GM06990 (cell line): ENCODE measurements around the gene NUP210L.
"Not testable (repeated sequence)": the region's sequence is repeated elsewhere in the genome, so short reads cannot be mapped to it uniquely, and the experiment has no call there.

Experiments
- DNase-seq: peaks from one replicate; pipeline ENCODE4 v3.0.0-alpha.2; 2011; ENCODE audit not compliant: insufficient read length; ENCODE audit errors: extremely low read depth
- H3K27me3 ChIP-seq: replicated peaks from 2 replicates; pipeline ENCODE4 v1.6.0; 2011; ENCODE audit warnings: low read length; ENCODE audit not compliant: control insufficient read depth, insufficient read depth
- H3K36me3 ChIP-seq: 2 replicates; pipeline ENCODE4 v1.5.1; 2011; ENCODE audit warnings: low read length; ENCODE audit not compliant: control insufficient read depth, insufficient read depth
- H3K4me3 ChIP-seq: replicated peaks from 2 replicates; pipeline ENCODE4 v1.5.1; 2011; ENCODE audit warnings: low read depth, mild to moderate bottlenecking, control low read depth, low read length
- TF ChIP-seq, protein P1 (sequence below): IDR thresholded peaks from 2 replicates; pipeline ENCODE4 v1.5.1; 2011; ENCODE audit warnings: low read length, control low read depth, mild to moderate bottlenecking, inconsistent platforms; ENCODE audit not compliant: insufficient read depth, poor library complexity, severe bottlenecking

NUP210L gene

DNA sequence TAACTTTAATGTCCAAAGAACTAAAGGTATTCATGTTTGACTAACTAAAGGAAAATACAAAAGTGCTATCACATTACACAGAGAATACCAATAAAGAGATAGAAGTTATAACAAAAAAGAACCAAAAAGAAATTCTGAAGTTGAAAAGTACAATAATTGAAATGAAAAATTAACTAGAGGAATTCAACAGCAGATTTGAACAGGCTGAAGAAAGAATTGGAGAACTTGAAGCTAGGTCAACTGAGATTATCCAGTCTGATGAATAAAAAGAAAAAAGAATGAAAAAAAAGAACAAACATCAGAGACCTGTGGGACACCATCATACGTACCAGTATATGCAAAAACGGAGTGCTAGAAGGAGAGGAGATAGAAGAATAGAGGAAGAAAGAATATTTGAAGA, 78.5 kb downstream of the NUP210L start:
- TF ChIP-seq, protein P1, sequence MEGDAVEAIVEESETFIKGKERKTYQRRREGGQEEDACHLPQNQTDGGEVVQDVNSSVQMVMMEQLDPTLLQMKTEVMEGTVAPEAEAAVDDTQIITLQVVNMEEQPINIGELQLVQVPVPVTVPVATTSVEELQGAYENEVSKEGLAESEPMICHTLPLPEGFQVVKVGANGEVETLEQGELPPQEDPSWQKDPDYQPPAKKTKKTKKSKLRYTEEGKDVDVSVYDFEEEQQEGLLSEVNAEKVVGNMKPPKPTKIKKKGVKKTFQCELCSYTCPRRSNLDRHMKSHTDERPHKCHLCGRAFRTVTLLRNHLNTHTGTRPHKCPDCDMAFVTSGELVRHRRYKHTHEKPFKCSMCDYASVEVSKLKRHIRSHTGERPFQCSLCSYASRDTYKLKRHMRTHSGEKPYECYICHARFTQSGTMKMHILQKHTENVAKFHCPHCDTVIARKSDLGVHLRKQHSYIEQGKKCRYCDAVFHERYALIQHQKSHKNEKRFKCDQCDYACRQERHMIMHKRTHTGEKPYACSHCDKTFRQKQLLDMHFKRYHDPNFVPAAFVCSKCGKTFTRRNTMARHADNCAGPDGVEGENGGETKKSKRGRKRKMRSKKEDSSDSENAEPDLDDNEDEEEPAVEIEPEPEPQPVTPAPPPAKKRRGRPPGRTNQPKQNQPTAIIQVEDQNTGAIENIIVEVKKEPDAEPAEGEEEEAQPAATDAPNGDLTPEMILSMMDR, result no peak
- H3K4me3 ChIP-seq, result no peak overlapping the region
- no peak for DNase-seq
- no peaks in the 10 kb centered on the region for H3K27me3 ChIP-seq
- no peaks in the 10 kb centered on the region for H3K36me3 ChIP-seq

DNA sequence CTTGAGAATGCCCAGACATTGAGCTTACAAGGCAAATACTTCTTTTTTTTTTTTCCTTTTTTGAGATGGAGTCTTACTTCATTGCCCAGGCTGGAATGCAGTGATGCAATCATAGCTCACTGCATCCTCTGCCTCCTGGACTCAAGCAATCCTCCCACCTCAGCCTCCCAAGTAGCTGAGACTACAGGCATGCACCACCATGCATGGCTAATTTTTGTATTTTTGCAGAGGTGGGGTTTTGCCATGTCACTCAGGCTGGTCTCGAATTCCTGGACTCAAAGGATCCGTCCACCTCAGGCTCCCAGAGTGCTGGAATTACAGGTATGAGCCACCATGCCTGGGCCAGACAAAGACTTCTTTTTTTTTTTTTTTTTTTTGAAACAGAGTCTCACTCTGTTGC, 79.1 kb downstream of the NUP210L start:
- no peak for DNase-seq

DNA sequence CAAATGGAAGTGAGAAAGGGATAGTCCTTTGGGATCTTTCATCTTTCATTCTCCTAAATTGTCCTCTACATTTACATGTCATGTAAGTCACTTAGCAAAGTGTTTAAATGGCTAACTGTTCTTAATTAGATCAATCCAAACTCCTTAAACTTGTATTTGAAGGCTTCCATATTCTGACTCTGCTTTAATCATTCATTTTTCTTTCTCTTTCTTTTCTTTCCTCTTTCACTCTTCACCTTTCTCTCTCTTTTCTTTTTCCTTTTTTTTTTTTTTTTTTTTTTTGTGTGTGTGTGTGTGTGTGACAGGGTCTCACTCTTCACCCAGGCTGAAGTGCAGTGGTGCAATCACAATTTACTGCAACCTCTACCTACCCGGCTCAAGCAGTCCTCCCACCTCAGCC, 92.6 kb downstream of the NUP210L start:
- TF ChIP-seq, protein P1, result no peak
- no peak for DNase-seq

More for the DNA sequence above, 79.1 kb downstream of the NUP210L start:
- H3K36me3 ChIP-seq, result no peaks in the 10 kb centered on the region
- no peak overlapping the region for H3K4me3 ChIP-seq
- no peaks in the 10 kb centered on the region for H3K27me3 ChIP-seq
- TF ChIP-seq, protein P1, result no peak

DNA sequence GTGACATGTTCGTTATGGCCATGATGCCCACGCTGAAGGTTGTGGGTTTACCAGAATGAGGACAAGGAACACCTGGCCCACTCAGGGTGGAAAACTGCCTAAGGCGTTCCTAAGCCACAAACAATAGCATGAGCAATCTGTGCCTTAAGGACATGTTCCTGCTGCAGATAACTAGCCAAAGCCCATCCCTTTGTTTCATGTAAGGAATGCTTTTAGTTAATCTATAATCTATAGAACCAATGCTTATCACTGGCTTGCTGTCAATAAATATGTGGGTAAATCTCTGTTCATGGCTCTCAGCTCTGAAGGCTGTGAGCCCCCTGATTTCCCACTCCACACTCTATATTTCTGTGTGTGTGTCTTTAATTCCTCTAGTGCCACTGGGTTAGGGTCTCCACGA, 107.4 kb downstream of the NUP210L start:
- H3K36me3 ChIP-seq, DNase-seq, H3K27me3 ChIP-seq, H3K4me3 ChIP-seq: not testable (repeated sequence)

More for the DNA sequence above, 92.6 kb downstream of the NUP210L start:
- H3K4me3 ChIP-seq, result no peak overlapping the region
- H3K36me3 ChIP-seq, result no peaks in the 10 kb centered on the region
- H3K27me3 ChIP-seq, result no peaks in the 10 kb centered on the region; the same call in 1 of the 2 replicates

DNA sequence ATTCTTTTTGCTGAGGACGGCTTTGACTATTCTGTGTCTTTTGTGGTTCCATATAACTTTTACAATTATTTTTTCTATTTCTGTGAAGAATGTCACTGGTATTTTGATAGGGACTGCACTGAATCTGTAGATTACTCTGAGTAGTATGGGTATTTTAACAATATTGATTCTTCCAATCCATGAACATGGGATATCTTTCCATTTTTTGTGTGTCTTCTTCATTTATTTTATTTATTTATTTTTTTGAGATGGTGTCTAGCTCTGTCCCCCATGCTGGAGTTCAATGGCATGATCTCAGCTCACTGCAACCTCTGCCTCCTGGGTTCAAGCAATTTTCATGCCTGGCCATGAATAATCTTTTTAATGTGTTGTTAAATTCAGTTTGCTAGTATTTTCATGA, 121.2 kb downstream of the NUP210L start:
- not testable (repeated sequence) for DNase-seq, H3K27me3 ChIP-seq, H3K4me3 ChIP-seq, H3K36me3 ChIP-seq

DNA sequence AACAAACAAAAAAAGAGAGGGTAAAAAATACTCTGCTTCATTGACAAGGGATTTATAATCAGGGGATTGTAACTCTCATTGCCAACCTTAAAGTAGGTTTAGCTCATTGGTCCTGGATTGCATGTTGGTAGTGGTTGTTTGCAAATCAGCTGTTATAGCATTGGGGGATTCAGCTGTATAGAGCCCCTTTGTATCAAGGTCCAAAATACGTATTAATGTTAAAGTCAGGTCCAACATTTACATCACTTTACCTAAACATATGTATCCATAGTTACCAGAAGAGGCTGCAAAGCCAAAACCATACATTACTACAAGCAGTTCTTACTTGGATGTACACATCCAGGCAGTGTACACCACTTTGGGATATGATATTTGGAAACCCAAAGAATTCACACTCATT, 134.9 kb downstream of the NUP210L start:
- no peak for DNase-seq
- H3K27me3 ChIP-seq, result no peaks in the 10 kb centered on the region
- H3K36me3 ChIP-seq, result no peaks in the 10 kb centered on the region
- TF ChIP-seq, protein P1, result no peak
- H3K4me3 ChIP-seq, result no peak overlapping the region

DNA sequence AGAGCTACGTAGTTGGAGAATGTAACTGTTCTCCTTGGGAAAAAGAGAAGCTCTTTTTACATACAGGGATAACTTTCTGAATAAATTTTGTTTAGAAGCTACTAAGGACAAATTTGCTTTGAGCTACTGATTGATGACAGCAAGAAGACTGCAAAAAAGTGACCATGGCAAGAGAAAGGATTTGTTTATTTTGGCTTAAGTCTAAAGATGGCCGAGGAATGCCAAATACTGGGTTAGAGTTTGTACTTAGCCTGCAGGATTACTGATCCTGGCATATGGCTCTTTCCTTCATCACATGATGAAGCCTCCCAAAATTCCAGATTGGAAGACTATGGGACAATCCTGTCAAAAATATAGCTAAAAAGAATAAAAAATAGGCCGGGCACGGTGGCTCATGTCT, 135.6 kb downstream of the NUP210L start:
- no peaks in the 10 kb centered on the region for H3K27me3 ChIP-seq
- H3K36me3 ChIP-seq, result no peaks in the 10 kb centered on the region
- DNase-seq, result no peak
- no peak overlapping the region for H3K4me3 ChIP-seq
- TF ChIP-seq, protein P1, result no peak
